GM18502 (cell line): ENCODE measurements around the gene RPS21.

Experiments
- ATAC-seq: cut with Tn5 transposase; IDR thresholded peaks from one replicate; pipeline ENCODE4 v1.9.1; 2021; ENCODE audit warnings: mild to moderate bottlenecking; ENCODE audit not compliant: unreplicated experiment, poor library complexity

The RPS21 gene

DNA sequence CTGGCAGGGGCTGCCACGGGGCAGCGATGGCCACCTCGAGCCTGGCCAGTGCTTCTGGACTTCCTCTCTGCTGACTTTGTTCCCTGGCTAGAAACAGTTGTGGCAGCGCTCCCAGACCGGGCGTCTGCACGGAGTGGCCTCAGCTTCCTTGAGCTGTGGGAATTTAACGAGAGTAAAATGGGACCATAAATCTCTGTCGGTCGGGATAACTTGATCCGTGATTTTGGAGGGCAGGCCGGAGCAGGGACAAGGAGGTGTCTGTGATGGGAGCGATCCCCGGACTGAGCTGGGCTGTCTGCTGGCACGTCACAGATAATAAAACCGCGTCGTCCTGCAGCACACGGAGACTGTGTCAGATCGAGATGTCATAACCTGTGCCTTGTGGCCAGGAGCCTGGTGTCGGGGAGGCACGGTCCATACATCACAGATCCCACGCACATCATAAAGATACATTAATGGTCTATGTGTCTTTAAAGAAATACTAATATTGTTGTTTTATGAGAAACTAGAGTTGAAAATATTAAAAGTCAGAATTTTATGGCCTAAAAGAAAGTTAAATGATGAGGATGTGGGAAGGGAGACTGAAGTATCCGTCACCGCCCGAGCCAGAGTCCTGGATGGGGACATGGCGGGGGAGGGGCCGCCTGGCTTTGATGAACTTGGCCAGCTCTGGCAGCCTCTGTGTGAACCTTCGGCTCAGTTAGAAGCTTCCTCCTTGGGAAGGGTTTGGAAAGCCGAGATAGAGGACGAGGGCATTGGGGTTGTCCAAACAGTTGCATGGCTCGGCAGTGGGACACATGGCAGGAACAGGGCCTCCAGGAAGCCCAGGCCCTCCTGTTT lies 47.0 kb downstream of the RPS21 start:
- ATAC-seq = no peak

- ATAC-seq = no peak
Measured at GRCh38 chr20:62436692-62437091, 49.8 kb downstream of the RPS21 start.

- no peak for ATAC-seq
Measured at GRCh38 chr20:62437496-62437895, 50.6 kb downstream of the RPS21 start.

DNA sequence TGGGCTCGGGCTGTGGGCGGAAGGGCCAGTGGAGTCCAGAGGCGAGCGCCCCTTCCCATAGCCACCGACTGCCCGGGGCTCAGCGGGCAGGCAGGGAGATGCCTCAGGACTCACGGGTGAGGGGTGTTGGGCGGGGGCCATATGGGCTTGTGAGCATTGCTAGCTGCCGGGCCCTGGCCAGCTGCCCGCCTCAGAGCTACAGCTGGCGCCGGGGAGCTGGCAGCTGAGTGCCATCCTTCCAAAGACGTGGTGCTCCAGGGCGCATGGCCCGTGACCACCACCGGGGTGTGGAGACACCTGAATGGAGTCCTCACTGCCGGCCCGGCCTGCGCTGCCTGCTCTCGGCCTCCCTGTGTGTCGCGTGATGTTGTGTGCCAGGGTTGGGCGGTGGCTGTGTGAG lies 51.0 kb downstream of the RPS21 start:
- ATAC-seq = no peak
